HepG2 (cell line): ENCODE measurements around the gene WFDC1. TPM values are rescaled to one million over a fixed set of nuclear protein-coding genes. Genes with fewer than 3 reads are reported as not detected.

Source experiments
- CBFB ChIP-seq: sonication (generic); formaldehyde crosslinking; IDR thresholded peaks from 2 replicates; pipeline ENCODE4 v1.4.0; 2020; ENCODE audit warnings: missing genetic modification reagents
- EP300 ChIP-seq, 3 experiments: sonication (generic) in 1 of 3; formaldehyde crosslinking in 1 of 3; IDR thresholded peaks; 2 replicates each; pipeline versions ENCODE4 v1.5.1 to v1.6.1; 2011 to 2020; ENCODE audit warnings: low read depth in 2 of 3, low read length in 2 of 3, borderline replicate concordance in 1 of 3, improper control_type of control experiment in 1 of 3, mild to moderate bottlenecking in 1 of 3, missing genetic modification reagents in 1 of 3, moderate library complexity in 1 of 3
- HMGXB3 ChIP-seq: sonication (generic); formaldehyde crosslinking; IDR thresholded peaks from 2 replicates; pipeline ENCODE4 v1.4.0; 2020; ENCODE audit warnings: missing genetic modification reagents, borderline replicate concordance
- KLF16 ChIP-seq, 2 experiments: sonication (generic) in 1 of 2; formaldehyde crosslinking in 1 of 2; IDR thresholded peaks; 2 replicates each; pipeline versions ENCODE4 v1.6.1 to v1.8.0; 2016 to 2023; ENCODE audit warnings: missing genetic modification reagents in 2 of 2, missing compliant biosample characterization in 1 of 2
- MED8 ChIP-seq: sonication (generic); formaldehyde crosslinking; IDR thresholded peaks from 2 replicates; pipeline ENCODE4 v1.8.1; 2023; ENCODE audit warnings: mild to moderate bottlenecking, missing genetic modification reagents; ENCODE audit not compliant: insufficient replicate concordance
- NFKB2 ChIP-seq: sonication (generic); formaldehyde crosslinking; IDR thresholded peaks from 2 replicates; pipeline ENCODE4 v1.4.0; 2020; ENCODE audit warnings: missing genetic modification reagents, borderline replicate concordance
- SMC3 ChIP-seq: IDR thresholded peaks from 2 replicates; pipeline ENCODE4 v1.6.1; 2011; ENCODE audit warnings: low read length, improper control_type of control experiment
- SP140L ChIP-seq: sonication (generic); formaldehyde crosslinking; IDR thresholded peaks from 2 replicates; pipeline ENCODE4 v1.4.0; 2020; ENCODE audit warnings: missing genetic modification reagents, borderline replicate concordance
- SRSF9 ChIP-seq: fragments of 200-400 bp; formaldehyde crosslinking; IDR thresholded peaks from 2 replicates; pipeline ENCODE4 v1.6.1; 2018; ENCODE audit warnings: borderline replicate concordance, mild to moderate bottlenecking, low read depth, low read length; ENCODE audit not compliant: insufficient read depth, poor library complexity, severe bottlenecking
- TBL1XR1 ChIP-seq: fragments of 150-350 bp; IDR thresholded peaks from 2 replicates; pipeline ENCODE4 v1.6.1; 2014; ENCODE audit warnings: borderline replicate concordance, low read length; ENCODE audit not compliant: partially characterized antibody
- THRA ChIP-seq: sonication (generic); formaldehyde crosslinking; IDR thresholded peaks from 2 replicates; pipeline ENCODE4 v1.4.0; 2020; ENCODE audit warnings: missing genetic modification reagents, borderline replicate concordance
- ZBED4 ChIP-seq: sonication (generic); formaldehyde crosslinking; IDR thresholded peaks from 2 replicates; pipeline ENCODE4 v1.4.0; 2020; ENCODE audit warnings: missing genetic modification reagents, borderline replicate concordance
- ZBTB43 ChIP-seq: sonication (generic); formaldehyde crosslinking; conservative IDR thresholded peaks from 2 replicates; pipeline ENCODE4 v1.4.0; 2020; ENCODE audit warnings: missing genetic modification reagents
- ZNF282 ChIP-seq: fragments of 450-650 bp; IDR thresholded peaks from 2 replicates; pipeline ENCODE4 v1.6.1; 2018; ENCODE audit not compliant: partially characterized antibody
- ZNF570 ChIP-seq: sonication (generic); formaldehyde crosslinking; IDR thresholded peaks from 2 replicates; pipeline ENCODE4 v1.4.0; 2020; ENCODE audit warnings: mild to moderate bottlenecking, missing genetic modification reagents, borderline replicate concordance
- ZNF7 ChIP-seq: IDR thresholded peaks from 2 replicates; pipeline ENCODE4 v1.6.1; 2016; ENCODE audit warnings: missing biosample characterization, missing genetic modification reagents
- ZNF766 ChIP-seq: sonication (generic); formaldehyde crosslinking; IDR thresholded peaks from 2 replicates; pipeline ENCODE4 v1.5.0; 2020; ENCODE audit warnings: missing genetic modification reagents, borderline replicate concordance
- polyA plus RNA-seq, 8 experiments: library from polyadenylated mRNA; depleted of rRNA in 3 of 8; stranded (reverse) in 7 of 8; unstranded in 1 of 8; fragments of >200 nt; fragmentation: Illumina TruSeq in 4 of 8; extraction: Trizol in 4 of 8; gene quantifications; 2 replicates each; pipeline versions ENCODE4 v1.2.1 to v1.2.3, GENCODE V29; 2011 to 2016; ENCODE audit warnings: low read depth in 4 of 8, missing spikeins in 1 of 8, mixed read lengths in 1 of 8; ENCODE audit not compliant: insufficient read depth in 1 of 8
- total RNA-seq, 5 experiments: library from RNA; depleted of rRNA; stranded (reverse); fragments of >200 nt; fragmentation: Illumina TruSeq; extraction: Trizol; gene quantifications; 2 replicates each; pipeline ENCODE4 v1.2.3, GENCODE V29; 2016; ENCODE audit warnings: low read depth in 1 of 5

The WFDC1 gene
- total and polyA plus RNA-seq, 2 of the 13 experiments (the other 11 are each of a cell fraction or from before 2014, with no cell fraction given), result not detected

- TF ChIP-seq SRSF9, result no peak
- no peak for TF ChIP-seq MED8
- TF ChIP-seq NFKB2 (CRISPR knock-in tag), result no peak
- TF ChIP-seq EP300 (IDR thresholded peaks at IDR 0.05; ENCODE audit: low read depth in 2 of 2, low read length in 2 of 2), result no peak
- TF ChIP-seq EP300 (CRISPR knock-in tag; IDR thresholded peaks at IDR 0.05; ENCODE audit: borderline replicate concordance), result no peak
- no peak for TF ChIP-seq ZBTB43
- TF ChIP-seq CBFB (CRISPR knock-in tag), result no peak
- TF ChIP-seq ZNF282, result no peak
- 0 out of 2 replicates have a peak, but pooled peaks have one; percentile 32 for TF ChIP-seq ZBED4
- no peak for TF ChIP-seq THRA
- peak; percentile 40 for TF ChIP-seq TBL1XR1
- TF ChIP-seq ZNF570 (CRISPR knock-in tag), result no peak
- TF ChIP-seq ZNF766 (CRISPR knock-in tag), result no peak
- no peak for TF ChIP-seq ZNF7 (CRISPR knock-in tag)
- no peak for TF ChIP-seq HMGXB3 (CRISPR knock-in tag)
- TF ChIP-seq SMC3, result peak; percentile 90
- 0 out of 4 replicates have a peak, but pooled peaks of 1 of the 2 experiments have one; percentile 33 for TF ChIP-seq KLF16 (CRISPR knock-in tag; IDR thresholded peaks at IDR 0.05)
- TF ChIP-seq SP140L (CRISPR knock-in tag), result 0 out of 2 replicates have a peak, but pooled peaks have one; percentile 42
Measured at GRCh38 chr16:84277244-84277823, 17.3 kb upstream of the WFDC1 start (continued).
